ENCODE data around the gene FAM184A.

- TF ChIP-seq POLR2A (IDR thresholded peaks at IDR 0.05) (no peak), CTCF (IDR thresholded peaks at IDR 0.05) (no peak), POLR2AphosphoS5 (IDR thresholded peaks at IDR 0.05) (no peak)
Observed at GRCh38 chr6:119084784-119085183, 6.3 kb upstream of the FAM184A start.

Measured in breast epithelium (tissue), 3 donors.